OCI-LY3 (cell line): ENCODE measurements around the gene ANKRD33B.

Experiments
- H2AFZ ChIP-seq: fragments of 200-600, 300-600 bp; shearing (Covaris generic); 2 replicates; pipeline ENCODE4 v1.6.0; 2014; ENCODE audit warnings: antibody characterized with exemption, low read depth, low read length
- H3K27ac ChIP-seq: fragments of 200-600, 300-600 bp; sonication (generic); 2 replicates; pipeline ENCODE4 v1.5.1; 2014; ENCODE audit warnings: mild to moderate bottlenecking, low read length, moderate library complexity, mixed read lengths
- H3K27me3 ChIP-seq: fragments of 200-600, 300-600 bp; sonication (generic); 2 replicates; pipeline ENCODE4 v1.6.1; 2014; ENCODE audit warnings: low read depth, low read length, mixed read lengths
- H3K36me3 ChIP-seq: fragments of 200-600, 300-600 bp; sonication (generic); replicated peaks from 2 replicates; pipeline ENCODE3; 2014; ENCODE audit warnings: low read depth, low read length, mixed read lengths
- H3K4me1 ChIP-seq: fragments of 300-600, 200-600 bp; sonication (generic); 2 replicates; pipeline ENCODE4 v1.6.1; 2014; ENCODE audit warnings: low read length, mixed read lengths
- H3K4me2 ChIP-seq: fragments of 200-600, 300-600 bp; sonication (generic); 2 replicates; pipeline ENCODE4 v1.6.1; 2014; ENCODE audit warnings: low read length, mixed read lengths
- H3K4me3 ChIP-seq: fragments of 300-600, 200-600 bp; sonication (generic); 2 replicates; pipeline ENCODE4 v1.5.1; 2014; ENCODE audit warnings: antibody characterized with exemption, mild to moderate bottlenecking, low read length, moderate library complexity
- H3K79me2 ChIP-seq: fragments of 300-600, 200-600 bp; shearing (Covaris generic); 2 replicates; pipeline ENCODE4 v1.6.1; 2014; ENCODE audit warnings: mild to moderate bottlenecking, low read length, mixed read lengths
- H3K9ac ChIP-seq: fragments of 300-600, 200-600 bp; shearing (Covaris generic); 2 replicates; pipeline ENCODE4 v1.6.0; 2014; ENCODE audit warnings: mild to moderate bottlenecking, low read length, moderate library complexity
- H3K9me3 ChIP-seq: fragments of 200-600, 300-600 bp; shearing (Covaris generic); 2 replicates; pipeline ENCODE4 v1.6.1; 2014; ENCODE audit warnings: low read length, mixed read lengths; ENCODE audit not compliant: insufficient read depth
- H4K20me1 ChIP-seq: fragments of 200-600, 300-600 bp; sonication (generic); 2 replicates; pipeline ENCODE4 v1.6.1; 2016; ENCODE audit warnings: low read length, mixed read lengths; ENCODE audit not compliant: insufficient read depth
- EZH2phosphoT487 ChIP-seq: fragments of 200-600 bp; shearing (Covaris generic); IDR thresholded peaks from 2 replicates; pipeline ENCODE4 v1.6.1; 2018; ENCODE audit warnings: antibody characterized with exemption, mixed run types, low read depth
- TF ChIP-seq, protein P1 (sequence below): fragments of 200-600, 300-600 bp; sonication (generic); IDR thresholded peaks from 2 replicates; pipeline ENCODE4 v1.5.1; 2014; ENCODE audit warnings: antibody characterized with exemption, low read length, low read depth

ANKRD33B gene

DNA sequence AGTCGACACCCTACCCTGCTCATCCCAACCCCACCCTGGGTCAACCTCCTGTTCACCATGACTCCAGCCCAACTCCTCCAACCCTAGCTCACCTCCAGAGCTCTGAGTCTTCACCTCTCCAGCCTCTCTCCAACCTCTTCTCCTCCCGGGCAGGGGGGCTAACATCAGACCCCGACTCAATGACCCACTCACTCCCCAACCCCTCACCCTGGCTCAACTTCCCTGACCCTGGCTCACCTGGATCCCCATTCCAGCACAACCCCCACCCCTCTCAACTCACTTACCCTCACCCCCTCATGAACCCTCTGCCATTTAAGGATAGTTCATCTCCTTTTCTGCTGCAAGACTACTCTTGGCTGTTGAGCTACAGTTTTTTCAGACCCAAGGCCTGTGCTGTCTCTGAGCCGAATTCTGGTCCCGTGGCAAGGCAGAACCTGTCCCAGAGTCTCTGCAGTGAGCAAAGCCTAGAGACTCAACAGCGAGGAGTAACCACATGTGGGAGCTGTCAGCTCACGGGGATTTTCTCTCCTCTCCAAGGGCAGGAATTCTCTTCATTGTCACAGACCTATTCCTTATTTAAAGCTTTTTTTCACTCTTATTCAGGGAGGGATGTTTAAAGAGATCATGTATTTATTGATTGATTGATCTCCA is 29.8 kb downstream of the ANKRD33B start:
- TF ChIP-seq, protein P1, sequence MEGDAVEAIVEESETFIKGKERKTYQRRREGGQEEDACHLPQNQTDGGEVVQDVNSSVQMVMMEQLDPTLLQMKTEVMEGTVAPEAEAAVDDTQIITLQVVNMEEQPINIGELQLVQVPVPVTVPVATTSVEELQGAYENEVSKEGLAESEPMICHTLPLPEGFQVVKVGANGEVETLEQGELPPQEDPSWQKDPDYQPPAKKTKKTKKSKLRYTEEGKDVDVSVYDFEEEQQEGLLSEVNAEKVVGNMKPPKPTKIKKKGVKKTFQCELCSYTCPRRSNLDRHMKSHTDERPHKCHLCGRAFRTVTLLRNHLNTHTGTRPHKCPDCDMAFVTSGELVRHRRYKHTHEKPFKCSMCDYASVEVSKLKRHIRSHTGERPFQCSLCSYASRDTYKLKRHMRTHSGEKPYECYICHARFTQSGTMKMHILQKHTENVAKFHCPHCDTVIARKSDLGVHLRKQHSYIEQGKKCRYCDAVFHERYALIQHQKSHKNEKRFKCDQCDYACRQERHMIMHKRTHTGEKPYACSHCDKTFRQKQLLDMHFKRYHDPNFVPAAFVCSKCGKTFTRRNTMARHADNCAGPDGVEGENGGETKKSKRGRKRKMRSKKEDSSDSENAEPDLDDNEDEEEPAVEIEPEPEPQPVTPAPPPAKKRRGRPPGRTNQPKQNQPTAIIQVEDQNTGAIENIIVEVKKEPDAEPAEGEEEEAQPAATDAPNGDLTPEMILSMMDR, result no peak
- no peak for TF ChIP-seq EZH2phosphoT487
- Histone ChIP-seq H3K9me3 (no peaks in the 10 kb centered on the region), H3K27me3 (no peaks in the 10 kb centered on the region), H3K4me2 (no peak overlapping the region), H3K4me3 (no peak overlapping the region), H2AFZ (no peak overlapping the region), H4K20me1 (peaks cover 23% of the 10 kb centered on the region), H3K4me1 (peaks cover 88% of the 10 kb centered on the region), H3K27ac (peak overlapping the region; percentile 58; the same call in 1 of the 2 replicates), H3K9ac (no peak overlapping the region; the same call in 1 of the 2 replicates), H3K36me3 (peaks cover 23% of the 10 kb centered on the region), H3K79me2 (peaks cover 100% of the 10 kb centered on the region)

DNA sequence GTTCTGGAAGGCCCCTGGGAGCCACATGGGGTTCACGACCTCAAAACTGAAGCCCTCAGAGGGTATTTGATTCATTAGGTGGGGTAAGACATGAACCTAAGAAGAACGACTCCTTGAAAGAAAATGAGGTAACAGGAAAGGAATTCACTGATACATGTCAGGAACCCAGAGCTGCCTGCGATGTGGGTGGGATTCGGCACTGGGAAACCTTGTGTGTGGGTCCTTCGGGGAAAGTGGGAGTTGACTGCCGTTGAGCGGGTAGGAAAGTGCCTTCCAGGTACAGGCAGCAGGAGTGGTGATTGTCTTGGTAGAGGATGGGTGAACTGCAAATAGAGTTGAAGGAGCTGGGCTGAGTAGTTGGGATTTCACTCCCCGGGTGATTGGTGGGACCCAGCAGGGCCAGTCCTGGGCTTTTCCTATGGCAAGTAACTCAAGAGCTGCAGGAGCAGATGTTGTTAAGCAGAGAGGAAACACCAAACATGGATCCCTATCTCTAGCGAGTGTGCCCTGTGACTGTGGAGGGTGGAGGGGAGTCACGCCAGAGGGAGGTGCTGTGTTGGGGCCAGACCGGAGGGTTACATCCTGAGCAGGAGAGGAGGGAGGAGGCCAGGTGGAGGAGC is 30.8 kb downstream of the ANKRD33B start:
- Histone ChIP-seq H3K79me2 (peaks cover 100% of the 10 kb centered on the region), H4K20me1 (peaks cover 22% of the 10 kb centered on the region), H2AFZ (no peak overlapping the region), H3K9ac (peak overlapping the region; percentile 39; the same call in 1 of the 2 replicates), H3K4me2 (peak overlapping the region; percentile 75), H3K4me3 (no peak overlapping the region), H3K27ac (peak overlapping the region; percentile 67; the same call in 1 of the 2 replicates), H3K4me1 (peaks cover 86% of the 10 kb centered on the region), H3K9me3 (no peaks in the 10 kb centered on the region), H3K27me3 (no peaks in the 10 kb centered on the region), H3K36me3 (peaks cover 23% of the 10 kb centered on the region)
- TF ChIP-seq, protein P1, result peak; percentile 11; the same call in 1 of the 2 replicates
- TF ChIP-seq EZH2phosphoT487, result no peak

DNA sequence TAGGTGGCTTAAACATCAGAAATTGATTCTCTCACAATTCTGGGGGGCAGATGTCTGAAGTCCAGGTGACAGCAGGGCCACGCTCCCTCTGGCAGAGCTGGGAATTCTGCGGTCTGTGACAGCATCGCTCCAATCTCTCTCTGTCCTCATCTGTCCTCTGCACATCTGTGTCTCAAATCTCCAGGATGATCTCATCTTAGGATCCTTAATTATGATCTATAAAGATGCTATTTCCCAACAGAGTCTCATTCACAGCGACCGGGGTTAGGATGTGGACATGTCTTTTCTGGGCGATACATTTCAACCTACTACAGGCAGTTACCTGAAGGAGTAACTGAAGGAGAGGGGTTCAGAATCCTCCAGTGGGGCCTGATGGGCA is 31.4 kb downstream of the ANKRD33B start:
- no peak for TF ChIP-seq EZH2phosphoT487
- TF ChIP-seq, protein P1, result no peak
- peak overlapping the region; percentile 39; the same call in 1 of the 2 replicates for H3K9ac ChIP-seq
- no peaks in the 10 kb centered on the region for H3K27me3 ChIP-seq
- H3K79me2 ChIP-seq, result peaks cover 100% of the 10 kb centered on the region
- peak overlapping the region; percentile 75 for H3K4me2 ChIP-seq
- H2AFZ ChIP-seq, result no peak overlapping the region
- H3K4me1 ChIP-seq, result peaks cover 87% of the 10 kb centered on the region
- peaks cover 28% of the 10 kb centered on the region for H3K36me3 ChIP-seq
- H3K27ac ChIP-seq, result peak overlapping the region; percentile 67
- peak overlapping the region; percentile 45 for H3K4me3 ChIP-seq
- H3K9me3 ChIP-seq, result no peaks in the 10 kb centered on the region
- peaks cover 22% of the 10 kb centered on the region for H4K20me1 ChIP-seq

DNA sequence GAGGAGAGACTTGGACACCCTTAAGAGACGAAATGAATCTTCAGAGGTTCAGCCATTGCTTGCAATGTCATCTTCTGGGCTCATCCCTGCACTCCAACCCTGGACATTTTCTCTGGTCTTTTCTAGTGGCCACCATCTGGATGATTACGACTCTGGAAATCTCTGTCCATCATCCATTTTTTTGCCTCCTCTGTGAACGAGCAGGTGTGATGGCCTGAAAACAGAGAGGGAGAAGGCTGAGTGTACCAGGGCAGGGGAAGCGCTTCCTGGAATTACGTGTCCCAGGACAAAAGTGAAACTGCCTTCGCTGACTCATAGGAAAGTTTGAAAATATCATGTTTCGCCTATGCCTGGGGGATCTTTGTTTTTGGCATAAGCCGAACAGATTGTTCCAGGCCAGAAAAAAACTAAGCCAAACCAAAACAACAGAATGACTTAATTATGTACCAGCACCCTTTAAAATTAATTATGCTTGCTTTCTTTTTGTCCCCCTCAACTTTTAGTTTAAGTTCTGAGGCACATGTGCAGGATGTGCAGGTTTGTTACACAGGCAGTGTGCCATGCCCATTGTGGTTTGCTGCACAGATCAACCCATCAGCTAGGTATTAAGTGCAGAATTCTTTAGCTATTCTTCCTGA is 31.9 kb downstream of the ANKRD33B start:
- Histone ChIP-seq H3K36me3 (peaks cover 30% of the 10 kb centered on the region), H3K27ac (peak overlapping the region; percentile 67), H3K4me1 (peaks cover 87% of the 10 kb centered on the region), H3K27me3 (no peaks in the 10 kb centered on the region), H3K9me3 (no peaks in the 10 kb centered on the region), H3K9ac (peak overlapping the region; percentile 39; the same call in 1 of the 2 replicates), H4K20me1 (peaks cover 22% of the 10 kb centered on the region), H2AFZ (no peak overlapping the region), H3K79me2 (peaks cover 99% of the 10 kb centered on the region), H3K4me2 (peak overlapping the region; percentile 75), H3K4me3 (peak overlapping the region; percentile 45)
- no peak for TF ChIP-seq EZH2phosphoT487
- TF ChIP-seq, protein P1, result no peak
